Measurements from ENCODE around the gene NACA2. TPM values are rescaled to one million over a fixed set of nuclear protein-coding genes. Genes with fewer than 3 reads are reported as not detected.

Gene NACA2
- total RNA-seq, 1 donor from 2014 or later, result not detected

GRCh38 chr17:61605692-61606091, 14.7 kb upstream of the NACA2 start:
- Mint-ChIP-seq H3K27me3 (ENCODE audit: unreplicated experiment) (peaks cover 12% of the 10 kb centered on the region), H3K9me3 (ENCODE audit: unreplicated experiment) (no peaks in the 10 kb centered on the region), H3K4me3 (ENCODE audit: unreplicated experiment) (no peak overlapping the region), H3K36me3 (ENCODE audit: unreplicated experiment) (no peaks in the 10 kb centered on the region), H3K4me1 (ENCODE audit: unreplicated experiment) (no peaks in the 10 kb centered on the region), H3K27ac (ENCODE audit: unreplicated experiment) (no peak overlapping the region)
- TF ChIP-seq CTCF (IDR thresholded peaks at IDR 0.05), result no peak
- no peak for DNase-seq (ENCODE audit: extremely low spot score, unreplicated experiment)

- Mint-ChIP-seq H3K27ac (ENCODE audit: unreplicated experiment) (no peak overlapping the region), H3K9me3 (ENCODE audit: unreplicated experiment) (no peaks in the 10 kb centered on the region), H3K4me1 (ENCODE audit: unreplicated experiment) (no peaks in the 10 kb centered on the region), H3K27me3 (ENCODE audit: unreplicated experiment) (peaks cover 22% of the 10 kb centered on the region), H3K36me3 (ENCODE audit: unreplicated experiment) (no peaks in the 10 kb centered on the region), H3K4me3 (ENCODE audit: unreplicated experiment) (no peak overlapping the region)
- no peak for TF ChIP-seq CTCF (IDR thresholded peaks at IDR 0.05)
- DNase-seq (ENCODE audit: extremely low spot score, unreplicated experiment), result no peak
Observed at GRCh38 chr17:61601297-61601696, 10.3 kb upstream of the NACA2 start.

- TF ChIP-seq CTCF (IDR thresholded peaks at IDR 0.05), result no peak
- Mint-ChIP-seq H3K27ac (ENCODE audit: unreplicated experiment) (no peak overlapping the region), H3K9me3 (ENCODE audit: unreplicated experiment) (no peaks in the 10 kb centered on the region), H3K4me3 (ENCODE audit: unreplicated experiment) (no peak overlapping the region), H3K36me3 (ENCODE audit: unreplicated experiment) (no peaks in the 10 kb centered on the region), H3K4me1 (ENCODE audit: unreplicated experiment) (no peaks in the 10 kb centered on the region), H3K27me3 (ENCODE audit: unreplicated experiment) (peaks cover 29% of the 10 kb centered on the region)
- DNase-seq (ENCODE audit: extremely low spot score, unreplicated experiment), result no peak
Observed at GRCh38 chr17:61600621-61601020, 9.6 kb upstream of the NACA2 start.

- Mint-ChIP-seq H3K27ac (ENCODE audit: unreplicated experiment) (no peak overlapping the region), H3K9me3 (ENCODE audit: unreplicated experiment) (no peaks in the 10 kb centered on the region), H3K27me3 (ENCODE audit: unreplicated experiment) (peaks cover 29% of the 10 kb centered on the region), H3K4me1 (ENCODE audit: unreplicated experiment) (no peaks in the 10 kb centered on the region), H3K4me3 (ENCODE audit: unreplicated experiment) (no peak overlapping the region), H3K36me3 (ENCODE audit: unreplicated experiment) (no peaks in the 10 kb centered on the region)
- DNase-seq (ENCODE audit: extremely low spot score, unreplicated experiment), result no peak
- TF ChIP-seq CTCF (IDR thresholded peaks at IDR 0.05), result no peak
Observed at GRCh38 chr17:61599608-61600007, 8.6 kb upstream of the NACA2 start.

- Mint-ChIP-seq H3K27ac (ENCODE audit: unreplicated experiment) (no peak overlapping the region), H3K9me3 (ENCODE audit: unreplicated experiment) (no peaks in the 10 kb centered on the region), H3K27me3 (ENCODE audit: unreplicated experiment) (peaks cover 42% of the 10 kb centered on the region), H3K4me3 (ENCODE audit: unreplicated experiment) (no peak overlapping the region), H3K4me1 (ENCODE audit: unreplicated experiment) (no peaks in the 10 kb centered on the region), H3K36me3 (ENCODE audit: unreplicated experiment) (no peaks in the 10 kb centered on the region)
- no peak for TF ChIP-seq CTCF (IDR thresholded peaks at IDR 0.05)
- DNase-seq (ENCODE audit: extremely low spot score, unreplicated experiment), result no peak
Observed at GRCh38 chr17:61598014-61598413, 7.0 kb upstream of the NACA2 start.
